HG02938 (cell line): ENCODE data around the gene DOHH.
"Not testable (repeated sequence)": the region's sequence is repeated elsewhere in the genome, so short reads cannot be mapped to it uniquely, and the experiment has no call there.

Source experiments
- ATAC-seq: cut with Tn5 transposase; IDR thresholded peaks from one replicate; pipeline ENCODE4 v1.9.1; 2021; ENCODE audit warnings: mild to moderate bottlenecking, moderate library complexity; ENCODE audit not compliant: unreplicated experiment

The DOHH gene

DNA sequence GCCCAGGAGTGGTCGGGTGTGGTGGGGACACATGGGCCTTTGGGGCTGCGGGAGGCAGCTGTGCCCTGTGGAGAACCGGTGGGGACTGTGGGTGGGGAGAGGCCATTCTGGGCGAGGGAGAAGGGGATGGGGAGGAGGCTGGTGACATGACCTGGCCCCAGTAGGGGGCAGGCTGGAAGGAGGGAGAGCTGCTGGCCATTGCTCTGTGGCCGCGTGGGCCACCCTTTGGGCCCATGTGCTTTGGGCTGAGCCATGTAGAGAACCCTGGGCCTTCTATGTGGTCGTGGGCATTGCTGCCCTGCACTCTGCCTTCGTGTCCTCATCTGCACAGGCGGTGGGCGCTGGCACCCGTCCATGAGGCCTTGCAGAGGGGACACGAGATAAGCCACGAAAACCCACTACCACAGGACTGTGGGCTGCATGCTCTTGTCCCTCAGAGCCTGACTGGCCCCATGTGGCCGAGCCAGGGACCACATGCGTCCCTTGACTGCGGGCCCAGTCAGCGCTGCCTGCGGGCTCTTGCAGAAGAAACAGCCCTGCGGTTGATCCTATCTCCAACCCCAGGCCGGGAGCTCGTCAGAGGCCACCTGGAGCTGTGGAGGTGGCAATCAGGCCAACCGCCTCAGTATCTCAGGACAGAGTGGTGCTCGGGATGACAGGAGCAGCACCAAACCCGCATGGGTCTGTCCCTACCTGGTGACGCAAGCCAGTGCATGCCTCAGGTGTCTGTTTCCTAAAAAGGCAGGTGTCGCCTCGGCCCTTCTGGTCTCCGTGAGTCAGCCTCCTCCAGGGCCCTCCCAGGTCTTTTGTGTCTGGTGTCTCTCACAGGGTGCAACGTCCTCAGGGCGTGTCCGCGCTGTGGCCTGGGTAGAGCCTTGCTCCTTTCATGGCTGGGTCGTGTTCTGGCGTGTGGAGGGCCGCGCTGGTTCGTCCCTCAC is 20.0 kb upstream of the DOHH start:
- ATAC-seq = no peak

DNA sequence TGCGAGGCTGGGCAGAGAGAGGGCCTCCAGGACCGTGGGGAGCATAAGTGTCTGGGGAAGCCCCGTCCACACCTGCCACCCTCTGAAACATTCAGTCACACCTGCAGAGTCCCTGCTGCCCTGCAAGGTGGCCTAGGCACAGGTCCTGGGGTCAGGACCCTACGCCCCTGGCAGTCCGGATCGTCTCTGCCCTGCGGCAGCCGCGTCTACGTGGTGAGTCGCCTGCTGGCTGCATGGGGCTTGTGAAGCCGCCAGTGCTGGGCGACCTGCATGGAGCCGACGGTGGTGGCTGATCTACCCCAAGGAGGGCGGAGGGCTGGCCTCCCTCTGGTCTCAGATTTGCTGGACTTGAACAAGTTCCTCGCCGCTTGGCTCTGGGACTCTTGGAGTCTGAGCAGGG is 18.7 kb upstream of the DOHH start:
- no peak for ATAC-seq

DNA sequence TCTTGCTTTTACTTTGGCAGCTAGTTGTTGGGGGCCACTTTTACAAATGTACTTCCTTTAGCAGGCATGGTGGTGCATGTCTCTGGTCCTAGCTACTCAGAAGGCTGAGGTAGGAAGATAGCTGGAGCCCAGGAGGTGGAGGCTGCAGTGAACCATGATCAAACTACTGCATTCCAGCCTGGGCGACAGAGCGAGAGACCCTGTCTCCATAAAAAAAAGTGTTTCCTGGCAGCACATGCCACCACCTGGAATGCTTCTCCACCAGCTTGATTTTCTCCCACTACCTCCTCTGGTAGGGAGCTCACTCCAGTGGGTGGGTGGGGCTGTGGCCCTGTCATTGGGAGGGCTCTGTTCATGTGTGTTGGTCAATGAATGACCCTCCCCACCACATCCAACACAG is 18.2 kb upstream of the DOHH start:
- ATAC-seq = no peak

DNA sequence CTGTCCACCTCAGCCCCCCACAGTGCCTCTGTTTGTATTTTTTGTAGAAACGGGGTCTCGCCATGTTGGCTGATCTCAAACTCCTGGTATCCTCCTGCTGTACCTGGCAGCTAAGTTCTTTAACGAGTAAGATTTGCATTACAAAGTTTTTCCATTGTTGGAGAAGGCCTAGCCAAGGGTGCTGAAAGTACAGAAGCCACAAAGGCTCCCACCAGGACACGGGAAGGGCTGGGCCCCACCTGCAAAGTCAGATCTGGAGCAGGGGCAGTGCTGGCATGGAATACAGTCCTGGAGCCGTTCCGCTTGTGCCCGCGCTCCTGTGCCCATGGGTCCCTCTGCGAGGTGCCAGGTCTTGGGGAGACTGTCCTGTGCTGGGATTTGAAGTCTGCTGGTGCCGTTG is 17.8 kb upstream of the DOHH start:
- no peak for ATAC-seq

DNA sequence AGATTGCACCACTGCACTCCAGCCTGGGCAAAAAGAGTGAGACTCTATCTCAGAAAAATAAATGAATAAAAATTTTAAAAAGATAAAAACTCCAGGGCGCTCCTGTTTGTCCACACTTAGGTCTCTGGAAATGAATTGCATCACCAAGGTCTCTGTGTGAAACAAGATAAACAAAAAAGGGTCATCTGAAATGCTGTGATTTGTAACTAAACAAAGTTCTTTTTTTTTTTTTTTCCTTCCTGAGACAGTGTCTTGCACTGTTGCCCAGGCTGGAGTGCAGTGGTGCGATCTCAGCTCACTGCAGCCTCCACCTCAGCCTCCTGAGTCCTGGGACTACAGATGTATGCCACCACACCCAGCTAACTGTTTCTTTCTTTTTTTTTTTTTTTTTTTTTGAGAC is 17.2 kb upstream of the DOHH start:
- ATAC-seq = no peak

DNA sequence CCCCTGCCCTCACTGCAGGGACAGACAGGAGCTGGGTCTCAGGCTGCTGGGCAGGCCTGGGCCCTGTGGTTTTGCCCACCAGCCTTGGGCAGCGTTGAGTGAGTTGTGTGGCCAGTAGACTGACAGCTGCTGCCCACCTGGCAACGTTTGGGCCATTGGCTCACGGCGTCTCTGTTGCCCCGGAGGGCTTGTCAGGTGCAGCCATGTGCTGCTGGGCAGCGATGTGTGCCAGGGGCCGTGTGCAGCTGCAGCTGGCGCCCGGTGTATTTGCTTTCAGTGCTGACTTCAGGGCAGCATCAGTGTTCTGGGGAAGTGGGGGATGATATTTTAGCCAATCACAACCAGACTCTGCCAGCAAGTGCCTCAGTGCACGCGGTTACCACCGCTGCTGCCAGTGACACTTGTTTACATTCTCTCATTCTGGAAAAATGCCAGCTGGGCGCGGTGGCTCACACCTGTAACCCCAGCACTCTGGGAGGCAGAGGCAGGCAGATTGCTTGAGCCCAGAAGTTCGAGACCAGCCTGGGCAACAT is 16.3 kb upstream of the DOHH start:
- ATAC-seq = no peak

DNA sequence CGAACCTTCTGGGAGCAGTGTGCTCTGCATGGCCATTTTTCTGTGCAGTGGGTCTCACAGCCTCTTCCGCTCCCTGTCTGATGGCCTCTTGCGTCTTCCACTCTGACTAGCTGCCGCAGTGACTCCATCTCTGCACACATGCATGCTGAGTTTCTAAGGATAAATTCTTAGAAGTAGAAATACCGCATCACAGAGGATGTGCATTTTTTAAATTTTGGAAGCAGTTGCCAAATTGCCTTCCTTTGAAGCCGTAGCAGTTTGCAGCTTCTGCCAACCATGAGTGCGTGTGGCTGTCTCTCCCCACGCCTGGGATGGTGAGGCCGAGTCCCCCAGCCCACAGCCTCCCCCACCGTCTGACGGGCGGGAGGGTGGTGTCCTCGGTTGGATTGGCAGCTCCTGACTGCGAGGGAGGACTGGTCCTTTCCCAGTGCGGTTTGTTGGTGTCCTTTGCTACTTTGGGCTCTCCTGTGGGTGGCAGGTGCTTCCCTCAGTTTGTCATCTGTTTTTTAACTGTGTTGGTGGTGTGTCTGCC is 15.5 kb upstream of the DOHH start:
- no peak for ATAC-seq

DNA sequence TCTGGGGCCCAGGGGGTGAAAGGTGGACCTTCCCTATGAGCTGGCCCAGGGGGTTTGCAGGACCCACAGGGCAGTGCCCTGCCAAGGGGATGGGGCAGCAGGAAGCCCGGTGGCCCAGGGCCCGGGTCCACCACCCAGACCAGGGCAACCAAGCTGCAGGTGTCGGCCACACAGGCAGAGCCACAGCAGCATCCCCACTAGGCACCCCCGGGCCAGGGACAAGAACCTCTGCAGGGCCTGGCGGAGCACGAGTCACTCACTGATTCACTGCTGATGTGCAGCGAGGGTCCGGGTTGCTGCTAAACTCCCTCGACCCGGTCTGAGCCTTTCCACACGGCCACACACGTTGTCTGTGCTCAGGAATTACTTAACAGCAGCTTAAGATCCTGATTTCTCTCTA is 14.5 kb upstream of the DOHH start:
- no peak for ATAC-seq

DNA sequence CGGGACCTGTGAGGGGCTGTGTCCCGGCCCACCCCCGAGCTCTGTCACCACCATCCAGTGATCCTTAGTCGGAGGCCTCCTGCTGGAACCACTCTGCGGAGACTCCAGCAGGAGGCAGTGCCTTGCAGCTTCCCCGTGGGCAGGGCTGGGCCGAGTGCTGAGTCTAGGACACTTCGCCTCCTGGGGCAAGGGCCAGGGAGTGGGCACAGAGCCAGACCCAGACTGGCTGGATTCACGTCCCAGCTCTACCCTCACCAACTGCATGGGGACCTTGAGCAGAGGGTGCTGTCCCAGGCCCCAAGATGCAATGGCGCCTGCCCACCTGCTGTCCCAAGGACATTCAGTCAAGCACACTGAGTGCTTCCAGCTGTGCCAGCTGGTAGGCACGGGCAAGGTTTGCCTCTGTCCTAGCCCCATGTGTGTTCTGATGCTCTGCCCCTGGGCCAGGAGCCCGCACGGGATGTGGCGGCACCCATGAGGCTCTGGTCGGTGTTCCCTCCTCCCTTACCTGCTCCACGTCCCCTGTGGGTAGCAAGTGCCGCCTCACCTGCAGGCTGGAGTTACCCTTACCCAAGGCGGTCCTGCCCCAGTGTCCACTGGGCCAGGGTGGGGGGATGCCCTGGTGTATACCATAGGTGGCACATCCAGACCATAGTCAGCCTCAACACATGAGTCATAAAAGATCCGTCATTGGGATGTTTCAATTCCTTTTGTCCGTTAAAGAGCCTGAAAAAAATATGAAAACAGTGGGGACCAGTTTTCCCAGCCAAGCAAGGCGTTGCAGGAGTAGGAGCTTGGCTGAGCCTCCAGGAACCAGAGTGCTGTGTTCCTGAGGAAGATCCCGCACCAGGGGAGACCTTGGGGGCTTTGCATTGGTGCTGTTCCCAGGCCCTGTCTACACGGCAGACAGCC is 13.0 kb upstream of the DOHH start:
- no peak for ATAC-seq

DNA sequence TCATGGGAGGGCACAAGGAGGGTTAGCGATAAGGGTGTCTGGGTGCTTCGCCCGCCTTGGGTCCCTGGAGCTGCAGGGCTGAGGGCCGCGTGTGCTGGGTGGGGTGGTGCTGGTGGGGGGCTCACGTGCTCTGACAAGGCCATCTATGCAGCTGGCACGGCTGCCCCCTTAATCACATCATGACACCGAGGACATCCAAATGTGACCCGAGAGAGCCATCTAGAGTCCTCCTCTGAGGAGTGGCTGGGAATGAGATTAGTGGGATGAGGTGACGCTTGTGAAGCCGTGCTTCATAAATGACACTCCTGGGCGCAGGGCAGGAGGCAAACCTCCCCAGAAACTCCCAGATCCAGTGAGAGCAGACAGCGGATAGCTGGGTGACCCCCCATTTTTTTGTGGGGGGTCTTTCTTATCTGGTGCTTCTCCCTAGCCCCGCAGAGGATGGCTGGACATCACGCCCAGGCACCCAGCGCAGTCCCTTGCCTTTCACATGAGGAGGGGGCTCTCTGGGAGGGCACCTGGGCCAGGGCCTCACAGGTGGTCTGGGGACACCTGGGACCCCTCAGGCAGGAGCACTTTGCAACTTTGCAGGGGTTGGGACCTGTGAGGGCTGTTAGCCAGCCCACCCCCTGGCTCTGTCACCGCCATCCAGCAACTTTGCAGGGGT is 12.2 kb upstream of the DOHH start:
- no peak for ATAC-seq

DNA sequence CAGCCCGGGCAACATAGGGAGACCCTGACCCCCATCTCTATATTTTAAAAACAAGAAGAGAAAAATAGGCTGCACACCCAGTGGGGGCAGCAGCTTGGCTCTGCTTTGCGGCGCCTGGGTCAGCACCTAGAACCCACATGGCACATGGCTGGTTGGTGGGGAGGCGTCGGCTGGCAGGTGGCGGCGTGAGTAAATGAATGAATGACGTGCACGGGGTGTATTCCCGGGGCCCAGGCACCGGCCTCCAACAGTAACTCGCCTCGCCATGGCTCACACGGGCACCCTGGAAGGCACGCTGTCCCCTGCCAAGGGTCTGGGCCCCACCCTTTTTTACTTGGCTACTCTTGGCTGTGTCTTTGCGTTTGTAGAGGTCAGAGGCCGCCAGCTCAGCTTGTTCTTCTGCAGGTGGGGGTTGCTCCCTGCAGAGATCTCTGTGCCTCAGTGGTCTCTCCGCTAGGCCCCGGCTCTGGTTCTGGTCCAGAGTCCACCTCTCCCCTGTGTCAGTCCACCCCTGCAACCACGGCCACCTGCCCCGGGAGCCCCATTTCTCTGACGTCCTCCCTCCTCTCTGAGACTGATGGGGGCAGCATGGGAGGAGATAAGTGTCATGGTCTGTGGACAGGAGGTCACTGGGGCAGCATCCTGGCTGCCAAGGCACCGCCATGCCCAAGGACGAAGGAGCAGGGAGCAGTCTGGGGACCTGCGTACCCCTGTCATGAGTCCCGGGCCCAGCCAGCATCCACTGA is 11.2 kb upstream of the DOHH start:
- ATAC-seq = no peak

DNA sequence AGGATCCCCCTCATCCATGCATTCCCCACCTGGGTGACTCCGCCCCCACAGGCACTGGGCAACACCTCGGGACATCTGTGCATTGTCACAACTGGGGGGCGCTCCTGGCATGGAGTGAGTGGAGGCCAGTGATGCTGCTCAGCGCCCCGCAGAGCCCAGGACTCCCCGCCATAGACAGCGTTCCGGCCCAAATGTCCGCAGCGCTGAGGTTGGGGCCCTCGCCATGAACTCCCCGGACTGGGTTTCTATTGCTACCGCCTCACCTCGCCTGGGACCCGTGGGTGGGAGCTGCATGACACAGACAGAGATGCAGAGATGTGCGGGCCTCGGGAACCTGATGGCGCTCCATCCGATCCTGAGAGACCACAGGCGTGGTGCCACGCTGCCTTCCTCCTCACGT is 10.3 kb upstream of the DOHH start:
- ATAC-seq = no peak

DNA sequence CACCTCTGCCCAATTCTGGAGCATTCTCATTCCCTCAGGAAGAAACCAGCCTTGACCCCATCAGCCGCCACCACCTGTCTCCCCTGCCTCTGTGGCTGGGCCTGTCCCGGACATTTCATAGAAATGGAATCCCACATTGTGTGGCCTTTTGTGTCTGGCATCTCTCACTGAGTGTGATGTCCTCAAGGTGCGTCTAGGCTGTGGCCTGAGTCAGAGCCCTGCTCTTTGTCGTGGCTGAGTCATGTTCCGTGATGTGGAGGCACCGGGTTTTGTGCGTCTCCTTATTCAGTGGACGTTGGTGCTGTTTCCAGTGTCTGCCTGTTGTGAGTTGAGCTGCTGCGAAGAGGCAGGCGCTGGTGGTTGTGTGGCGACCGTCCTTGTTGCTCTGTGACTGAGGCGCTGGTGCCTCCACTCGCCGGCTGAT is 9.1 kb upstream of the DOHH start:
- no peak for ATAC-seq

DNA sequence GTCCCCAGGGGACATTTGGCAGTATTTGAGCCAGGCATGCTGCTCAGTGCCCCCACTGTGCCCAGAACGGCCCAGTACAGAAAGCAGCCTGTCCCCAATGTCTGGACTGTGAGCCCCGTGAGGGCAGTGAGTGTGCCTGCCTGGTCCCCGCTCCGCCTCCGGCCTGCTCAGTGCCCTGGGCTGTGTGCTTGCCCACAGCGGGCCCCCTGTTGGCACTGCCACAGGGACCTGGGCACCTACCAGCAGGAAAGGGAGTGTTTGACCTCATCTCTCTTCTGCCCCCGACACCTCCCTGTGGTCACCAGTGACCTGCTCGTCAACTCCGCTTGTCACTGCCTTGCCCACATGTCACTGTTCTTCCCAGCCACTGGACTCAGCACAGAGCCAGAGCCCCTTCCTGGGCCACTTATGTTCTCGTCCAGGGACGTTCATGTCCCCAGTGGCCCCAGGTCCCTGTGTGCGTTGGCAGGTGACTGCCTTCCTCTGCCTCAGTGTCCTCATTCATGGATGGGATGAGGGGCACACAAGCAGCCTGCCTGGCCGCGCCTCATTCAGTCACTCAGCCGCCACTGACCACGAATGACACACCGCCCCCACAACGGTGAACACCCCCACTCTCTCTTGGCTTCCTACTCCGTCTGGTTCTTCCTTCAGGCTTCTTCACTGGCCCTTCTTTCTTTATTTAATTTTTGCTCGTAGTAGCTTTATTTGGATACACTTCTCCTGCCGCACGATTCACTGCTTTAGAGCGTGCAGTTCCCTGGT is 8.5 kb upstream of the DOHH start:
- ATAC-seq = no peak

DNA sequence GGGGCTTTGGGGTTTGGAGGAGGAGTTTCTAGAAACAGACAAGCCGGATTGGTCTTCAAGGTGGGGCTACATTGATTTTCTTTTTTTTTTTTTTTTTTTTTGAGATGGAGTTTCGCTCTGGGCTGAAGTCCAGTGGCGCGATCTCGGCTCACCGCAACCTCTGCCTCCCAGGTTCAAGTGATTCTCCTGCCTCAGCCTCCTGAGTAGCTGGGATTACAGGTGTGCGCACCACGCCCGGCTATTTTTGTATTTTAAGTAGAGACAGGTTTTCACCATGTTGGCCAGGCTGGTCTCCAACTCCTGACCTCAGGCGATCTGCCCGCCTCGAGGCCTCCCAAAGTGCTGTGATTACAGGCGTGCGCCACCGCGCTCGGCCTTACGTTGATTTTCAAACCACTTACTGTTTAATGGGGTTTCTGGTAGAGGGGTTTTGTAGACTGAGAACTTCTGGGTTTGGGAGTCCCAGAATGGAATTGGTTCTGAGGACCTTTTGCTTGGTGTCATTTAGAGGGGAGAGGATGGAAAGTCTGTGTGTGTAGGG is 7.7 kb upstream of the DOHH start:
- not testable (repeated sequence) for ATAC-seq

DNA sequence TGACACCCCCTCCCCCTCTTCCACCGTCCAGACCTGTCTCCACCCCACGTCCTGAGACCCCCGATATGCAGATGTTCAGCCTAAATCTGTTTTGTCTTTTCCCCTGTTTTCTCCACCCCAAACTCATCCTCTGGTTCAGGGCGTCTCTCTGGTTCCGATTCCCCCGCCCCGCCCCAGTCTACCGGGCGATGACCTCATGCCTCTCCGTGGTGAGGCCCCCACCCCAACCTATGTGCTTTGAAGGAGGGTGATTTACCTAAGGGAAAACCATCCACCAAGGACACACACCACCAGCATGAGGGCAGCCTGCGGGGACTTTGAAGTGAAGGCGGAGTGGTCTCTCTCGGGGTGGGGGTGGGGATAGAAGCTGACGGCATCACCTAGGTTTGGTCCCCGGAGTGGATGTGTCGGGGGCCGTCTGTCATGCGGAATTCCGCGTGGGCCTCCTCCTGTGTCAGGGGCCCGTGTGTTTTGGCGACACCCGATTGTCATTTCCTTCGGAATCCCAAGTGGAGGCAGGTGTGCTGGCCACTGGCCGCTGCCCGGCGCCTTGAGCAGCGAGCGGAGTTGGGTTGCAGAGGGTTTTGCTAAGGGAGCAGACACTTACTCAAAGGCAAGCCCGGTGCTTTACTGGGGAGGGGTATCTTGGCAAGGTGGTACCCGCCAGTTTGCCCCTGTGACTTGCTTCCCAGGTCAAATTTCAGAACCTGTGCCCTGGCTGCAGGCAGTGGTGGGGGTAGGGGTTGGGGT is 7.1 kb upstream of the DOHH start:
- ATAC-seq = no peak

DNA sequence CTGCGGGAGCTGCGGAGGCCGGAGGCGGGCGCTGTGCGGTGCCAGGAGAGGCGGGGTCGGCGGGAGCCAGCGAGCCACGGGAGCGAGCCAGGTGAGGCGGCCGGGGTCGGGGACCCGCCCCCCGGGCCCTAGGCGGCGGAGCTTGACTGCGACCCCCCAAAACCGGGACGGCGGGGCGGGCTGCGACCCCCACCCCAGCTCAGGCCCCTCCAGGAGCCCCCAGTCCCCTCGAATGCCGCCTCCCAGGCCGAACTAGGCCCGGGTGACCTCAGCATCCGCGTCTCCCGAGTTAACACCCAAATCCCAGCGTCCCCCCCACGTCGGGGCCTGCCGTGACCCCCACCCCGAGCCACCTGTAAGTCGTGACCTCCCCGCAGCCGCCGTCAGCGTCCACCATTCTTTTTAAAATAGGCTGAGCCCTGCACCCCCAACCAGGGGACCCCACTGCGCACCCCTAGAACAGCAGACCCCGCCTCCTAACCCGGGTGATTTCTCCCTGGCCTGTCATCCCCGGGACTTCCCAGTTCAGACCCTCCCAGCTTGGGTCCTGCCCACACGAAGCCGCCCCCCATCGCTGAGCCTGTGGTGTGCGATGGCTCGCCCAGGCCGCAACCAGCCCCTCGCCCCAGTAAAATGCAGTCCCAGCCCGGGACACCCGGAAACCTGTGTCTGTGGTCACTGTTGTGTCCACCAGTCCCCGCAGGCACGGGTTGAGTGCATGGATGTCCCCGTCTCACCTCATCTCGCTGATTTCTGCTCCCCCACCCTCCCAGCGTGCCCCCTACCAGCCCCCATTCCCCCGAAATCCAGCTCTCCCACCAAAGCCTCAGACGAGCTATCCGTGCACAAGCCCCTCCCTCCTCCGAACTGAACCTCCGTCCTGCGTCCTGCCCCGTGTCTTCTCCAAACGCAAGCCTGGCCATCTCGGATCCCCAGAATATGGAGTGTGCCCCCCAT is 6.2 kb upstream of the DOHH start:
- ATAC-seq = peak; percentile 26
